Panc1 (cell line): ENCODE measurements around the gene ASCC1. TPM values are rescaled to one million over a fixed set of nuclear protein-coding genes. Genes with fewer than 3 reads are reported as not detected.

Source experiments
- ATAC-seq: fragments of 200-7000 bp; cut with Tn5 transposase; 2 replicates; pipeline ENCODE4 v1.9.1; 2020; ENCODE audit warnings: mild to moderate bottlenecking, moderate library complexity
- BruUV-seq: library from RNA; stranded (reverse); fragments of 400-500 nt; replicated peaks from 2 replicates; lab custom pipeline; 2021; lab: Mats Ljungman, UMichigan
- CTCF ChIA-PET: fragments of 300-600 bp; sonication (Branson Sonifier 250); formaldehyde crosslinking; loops from one replicate; lab custom pipeline; 2022; ENCODE audit warnings: antibody characterized with exemption; lab: Charles Lee
- POLR2A ChIA-PET: fragments of 300-600 bp; sonication (Branson Sonifier 250); formaldehyde crosslinking; loops from one replicate; lab custom pipeline; 2022; ENCODE audit warnings: antibody characterized with exemption; lab: Charles Lee
- DNase-seq: peaks from one replicate; pipeline ENCODE4 v3.0.0-alpha.2; 2010; ENCODE audit warnings: low read depth, low spot score
- H3K27ac ChIP-seq: 2 replicates; pipeline ENCODE4 v1.5.1; 2011; ENCODE audit warnings: mild to moderate bottlenecking, low read length, inconsistent platforms
- H3K27me3 ChIP-seq: fragments of 200-500 bp; sonication (Bioruptor generic); 2 replicates; pipeline ENCODE4 v1.6.0; 2014; ENCODE audit warnings: low read length, inconsistent platforms; ENCODE audit not compliant: control insufficient read depth, insufficient read depth
- H3K36me3 ChIP-seq: fragments of 200-500 bp; sonication (Bioruptor generic); 2 replicates; pipeline ENCODE4 v1.5.1; 2014; ENCODE audit warnings: inconsistent platforms, mild to moderate bottlenecking, low read length, moderate library complexity; ENCODE audit not compliant: control insufficient read depth, insufficient read depth
- H3K4me1 ChIP-seq: 2 replicates; pipeline ENCODE4 v1.5.1; 2011; ENCODE audit warnings: inconsistent platforms, mild to moderate bottlenecking, low read length, moderate library complexity; ENCODE audit not compliant: control insufficient read depth, insufficient read depth
- H3K4me3 ChIP-seq, 2 experiments: 2 replicates each; pipeline ENCODE4 v1.5.1; 2011 to 2012; ENCODE audit warnings: low read depth in 2 of 2, low read length in 2 of 2, mild to moderate bottlenecking in 2 of 2, inconsistent platforms in 1 of 2, moderate library complexity in 1 of 2
- H3K9me3 ChIP-seq: fragments of 200-500 bp; sonication (Bioruptor generic); 2 replicates; pipeline ENCODE4 v1.5.1; 2014; ENCODE audit warnings: low read depth, mild to moderate bottlenecking, inconsistent platforms, low read length, moderate library complexity; ENCODE audit not compliant: control insufficient read depth, insufficient read depth
- POLR2AphosphoS5 ChIP-seq: IDR thresholded peaks from 2 replicates; pipeline ENCODE4 v1.6.1; 2012; ENCODE audit warnings: mild to moderate bottlenecking, low read depth, low read length, moderate library complexity
- SIN3A ChIP-seq: IDR thresholded peaks from 2 replicates; pipeline ENCODE4 v1.6.1; 2012; ENCODE audit warnings: low read depth, mild to moderate bottlenecking, low read length, moderate library complexity, borderline replicate concordance; ENCODE audit not compliant: insufficient read depth
- TCF7L2 ChIP-seq: IDR thresholded peaks from 2 replicates; pipeline ENCODE4 v1.6.1; 2011; ENCODE audit warnings: mild to moderate bottlenecking, low read depth, low read length, inconsistent platforms
- in situ Hi-C: cut with HindIII; loops from 2 replicates; pipeline ENCODE4 v1.10.0; 2016; ENCODE audit warnings: low sequenced_read_pairs, low pct_unique_long_range_greater_than_20kb
- intact Hi-C: fragments of 100-400 bp; cut with micrococcal nuclease; formaldehyde crosslinking; loops from one replicate; pipeline ENCODE4 v1.10.0; 2022; ENCODE audit not compliant: unreplicated experiment
- total RNA-seq: library from RNA; stranded (reverse); gene quantifications from one replicate; pipeline ENCODE4 v1.2.1, GENCODE V29; 2021; ENCODE audit not compliant: unreplicated experiment
- TF ChIP-seq, protein P1 (sequence below): fragments of 450-650 bp; IDR thresholded peaks from 2 replicates; pipeline ENCODE4 v1.5.1; 2017; ENCODE audit warnings: mild to moderate bottlenecking
- TF ChIP-seq, protein P2 (sequence below), 2 experiments: IDR thresholded peaks; 2 replicates each; pipeline ENCODE4 v1.6.1; 2011 to 2012; ENCODE audit warnings: low read depth in 2 of 2, control low read depth in 1 of 2, low read length in 1 of 2, mild to moderate bottlenecking in 1 of 2, moderate library complexity in 1 of 2; ENCODE audit not compliant: insufficient read depth in 1 of 2

Gene ASCC1
- total RNA-seq, 1 experiment from 2014 or later, result 114 TPM

DNA sequence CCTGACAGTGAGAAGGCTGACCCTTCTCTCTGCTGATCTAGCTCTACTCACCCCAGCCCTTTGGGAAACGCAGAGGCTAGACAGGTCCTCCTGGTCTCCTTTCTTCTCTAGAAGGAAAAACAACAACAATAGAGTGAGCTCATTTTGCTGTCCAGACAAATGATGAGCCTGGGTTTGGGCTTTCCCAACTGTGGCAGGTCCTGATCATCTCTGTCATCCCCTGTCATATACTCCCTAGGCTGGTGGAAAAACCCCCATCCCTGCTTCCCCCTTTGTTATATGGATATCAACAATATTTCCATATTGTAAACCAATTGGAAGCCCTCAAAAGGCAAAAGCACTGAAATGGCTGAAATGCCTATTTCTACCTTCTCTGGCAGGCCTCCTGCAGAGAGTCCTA is 48.5 kb upstream of the ASCC1 start:
- BruUV-seq, result no TSS peak
- H3K36me3 ChIP-seq, result no peaks in the 10 kb centered on the region
- H3K27ac ChIP-seq, result peak overlapping the region; percentile 60; the same call in 1 of the 2 replicates
- ATAC-seq, result no peak
- peaks cover 27% of the 10 kb centered on the region for H3K4me1 ChIP-seq
- TF ChIP-seq SIN3A (no peak), POLR2AphosphoS5 (no peak)
- TF ChIP-seq, protein P1, sequence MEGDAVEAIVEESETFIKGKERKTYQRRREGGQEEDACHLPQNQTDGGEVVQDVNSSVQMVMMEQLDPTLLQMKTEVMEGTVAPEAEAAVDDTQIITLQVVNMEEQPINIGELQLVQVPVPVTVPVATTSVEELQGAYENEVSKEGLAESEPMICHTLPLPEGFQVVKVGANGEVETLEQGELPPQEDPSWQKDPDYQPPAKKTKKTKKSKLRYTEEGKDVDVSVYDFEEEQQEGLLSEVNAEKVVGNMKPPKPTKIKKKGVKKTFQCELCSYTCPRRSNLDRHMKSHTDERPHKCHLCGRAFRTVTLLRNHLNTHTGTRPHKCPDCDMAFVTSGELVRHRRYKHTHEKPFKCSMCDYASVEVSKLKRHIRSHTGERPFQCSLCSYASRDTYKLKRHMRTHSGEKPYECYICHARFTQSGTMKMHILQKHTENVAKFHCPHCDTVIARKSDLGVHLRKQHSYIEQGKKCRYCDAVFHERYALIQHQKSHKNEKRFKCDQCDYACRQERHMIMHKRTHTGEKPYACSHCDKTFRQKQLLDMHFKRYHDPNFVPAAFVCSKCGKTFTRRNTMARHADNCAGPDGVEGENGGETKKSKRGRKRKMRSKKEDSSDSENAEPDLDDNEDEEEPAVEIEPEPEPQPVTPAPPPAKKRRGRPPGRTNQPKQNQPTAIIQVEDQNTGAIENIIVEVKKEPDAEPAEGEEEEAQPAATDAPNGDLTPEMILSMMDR, result no peak
- TF ChIP-seq, protein P2, sequence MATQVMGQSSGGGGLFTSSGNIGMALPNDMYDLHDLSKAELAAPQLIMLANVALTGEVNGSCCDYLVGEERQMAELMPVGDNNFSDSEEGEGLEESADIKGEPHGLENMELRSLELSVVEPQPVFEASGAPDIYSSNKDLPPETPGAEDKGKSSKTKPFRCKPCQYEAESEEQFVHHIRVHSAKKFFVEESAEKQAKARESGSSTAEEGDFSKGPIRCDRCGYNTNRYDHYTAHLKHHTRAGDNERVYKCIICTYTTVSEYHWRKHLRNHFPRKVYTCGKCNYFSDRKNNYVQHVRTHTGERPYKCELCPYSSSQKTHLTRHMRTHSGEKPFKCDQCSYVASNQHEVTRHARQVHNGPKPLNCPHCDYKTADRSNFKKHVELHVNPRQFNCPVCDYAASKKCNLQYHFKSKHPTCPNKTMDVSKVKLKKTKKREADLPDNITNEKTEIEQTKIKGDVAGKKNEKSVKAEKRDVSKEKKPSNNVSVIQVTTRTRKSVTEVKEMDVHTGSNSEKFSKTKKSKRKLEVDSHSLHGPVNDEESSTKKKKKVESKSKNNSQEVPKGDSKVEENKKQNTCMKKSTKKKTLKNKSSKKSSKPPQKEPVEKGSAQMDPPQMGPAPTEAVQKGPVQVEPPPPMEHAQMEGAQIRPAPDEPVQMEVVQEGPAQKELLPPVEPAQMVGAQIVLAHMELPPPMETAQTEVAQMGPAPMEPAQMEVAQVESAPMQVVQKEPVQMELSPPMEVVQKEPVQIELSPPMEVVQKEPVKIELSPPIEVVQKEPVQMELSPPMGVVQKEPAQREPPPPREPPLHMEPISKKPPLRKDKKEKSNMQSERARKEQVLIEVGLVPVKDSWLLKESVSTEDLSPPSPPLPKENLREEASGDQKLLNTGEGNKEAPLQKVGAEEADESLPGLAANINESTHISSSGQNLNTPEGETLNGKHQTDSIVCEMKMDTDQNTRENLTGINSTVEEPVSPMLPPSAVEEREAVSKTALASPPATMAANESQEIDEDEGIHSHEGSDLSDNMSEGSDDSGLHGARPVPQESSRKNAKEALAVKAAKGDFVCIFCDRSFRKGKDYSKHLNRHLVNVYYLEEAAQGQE (IDR thresholded peaks at IDR 0.05; ENCODE audit: insufficient read depth in 1 of 2, low read depth in 2 of 2, low read length in 1 of 2), result no peak
- in situ Hi-C loops (no loop called here), intact Hi-C loops (no loop called here)
- no peaks in the 10 kb centered on the region for H3K9me3 ChIP-seq
- DNase-seq, result no peak
- CTCF ChIA-PET, result interaction anchor here (0.6 kb wide), 1 partner anchor 57 kb away, joined by 5 read pairs; no protein-coding TSS in a partner anchor
- H3K27me3 ChIP-seq, result no peaks in the 10 kb centered on the region
- POLR2A ChIA-PET, result no interaction called here
- H3K4me3 ChIP-seq, result no peak overlapping the region

DNA sequence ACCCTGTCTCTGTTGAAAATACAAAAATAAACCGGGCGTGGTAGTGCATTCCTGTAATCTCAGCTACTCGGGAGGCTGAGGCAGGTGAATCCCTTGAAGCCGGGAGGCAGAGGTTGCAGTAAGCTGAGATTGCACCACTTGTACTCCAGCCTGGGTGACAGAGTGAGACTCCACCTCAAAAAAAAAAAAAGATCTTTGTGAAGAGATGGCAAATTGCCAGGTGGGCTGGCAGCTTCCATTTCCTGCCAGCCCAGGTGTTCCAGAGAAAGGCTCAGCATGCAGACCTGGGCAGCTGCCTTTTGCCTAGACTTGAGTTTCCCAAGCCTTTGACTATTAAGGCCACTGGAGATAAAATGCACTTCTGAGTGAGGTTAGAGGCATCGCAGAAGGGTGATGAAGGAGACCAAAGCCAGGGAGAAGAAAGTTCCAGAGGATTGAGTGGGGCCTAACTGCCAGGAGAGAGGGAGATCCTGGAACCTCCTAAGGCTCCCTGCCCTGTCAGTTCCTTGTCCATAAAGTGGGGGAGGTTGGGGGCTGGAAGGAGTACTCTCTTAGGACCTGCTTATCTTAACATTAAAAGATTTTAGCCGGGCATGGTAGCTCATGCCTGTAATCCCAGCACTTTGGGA is 47.7 kb upstream of the ASCC1 start:
- CTCF ChIA-PET, result no interaction called here
- Histone ChIP-seq H3K9me3 (no peaks in the 10 kb centered on the region), H3K36me3 (no peaks in the 10 kb centered on the region), H3K4me1 (peaks cover 30% of the 10 kb centered on the region), H3K4me3 (no peak overlapping the region), H3K27me3 (no peaks in the 10 kb centered on the region), H3K27ac (peak overlapping the region; percentile 51; the same call in 1 of the 2 replicates)
- BruUV-seq, result no TSS peak
- intact Hi-C loops (no loop called here), in situ Hi-C loops (no loop called here)
- POLR2A ChIA-PET, result no interaction called here
- no peak for TF ChIP-seq SIN3A
- no peak for TF ChIP-seq POLR2AphosphoS5
- TF ChIP-seq TCF7L2, result no peak
- TF ChIP-seq, protein P1, result no peak
- TF ChIP-seq, protein P2 (IDR thresholded peaks at IDR 0.05; ENCODE audit: insufficient read depth in 1 of 2, low read depth in 2 of 2, low read length in 1 of 2), result no peak
- DNase-seq (no peak), ATAC-seq (no peak)
